Calu3 (cell line): ENCODE results near the gene TAS1R2. TPM values are rescaled to one million over a fixed set of nuclear protein-coding genes. Genes with fewer than 3 reads are reported as not detected.

Source experiments
- BruUV-seq: library from RNA; stranded (reverse); fragments of 400-500 nt; replicated peaks from 2 replicates; lab custom pipeline; 2021; lab: Mats Ljungman, UMichigan
- CTCF ChIA-PET: fragments of 300-600 bp; sonication (Branson Sonifier 250); formaldehyde crosslinking; loops from one replicate; lab custom pipeline; 2022; ENCODE audit warnings: antibody characterized with exemption; lab: Charles Lee
- DNase-seq: peaks from one replicate; pipeline ENCODE4 v3.0.0; 2022
- H3K27ac Mint-ChIP-seq: one replicate; pipeline ENCODE4 v1.8.0; 2022; ENCODE audit warnings: mixed read lengths; ENCODE audit not compliant: unreplicated experiment
- H3K27me3 Mint-ChIP-seq: one replicate; pipeline ENCODE4 v1.8.0; 2022; ENCODE audit warnings: mixed read lengths; ENCODE audit not compliant: unreplicated experiment
- H3K36me3 Mint-ChIP-seq: one replicate; pipeline ENCODE4 v1.8.0; 2022; ENCODE audit warnings: mild to moderate bottlenecking, moderate library complexity, mixed read lengths; ENCODE audit not compliant: insufficient read depth, unreplicated experiment
- H3K4me1 Mint-ChIP-seq: one replicate; pipeline ENCODE4 v1.8.0; 2022; ENCODE audit warnings: mild to moderate bottlenecking, low read depth, mixed read lengths; ENCODE audit not compliant: unreplicated experiment
- H3K4me3 Mint-ChIP-seq: one replicate; pipeline ENCODE4 v1.8.0; 2022; ENCODE audit warnings: mild to moderate bottlenecking, low read depth, moderate library complexity, mixed read lengths; ENCODE audit not compliant: unreplicated experiment
- H3K9me3 Mint-ChIP-seq: one replicate; pipeline ENCODE4 v1.8.0; 2022; ENCODE audit warnings: low read depth, mixed read lengths; ENCODE audit not compliant: unreplicated experiment
- intact Hi-C: fragments of 100-400 bp; cut with micrococcal nuclease; formaldehyde crosslinking; loops from one replicate; pipeline ENCODE4 v1.10.0; 2022; ENCODE audit not compliant: unreplicated experiment
- total RNA-seq: library from RNA; stranded (reverse); gene quantifications from 2 replicates; pipeline ENCODE4 v1.2.3, GENCODE V29; 2022
- TF ChIP-seq, protein P1 (sequence below): fragments of 200-600 bp; IDR thresholded peaks from one replicate; pipeline ENCODE4 v1.8.0; 2022; ENCODE audit warnings: antibody characterized with exemption; ENCODE audit not compliant: unreplicated experiment

TAS1R2 gene
- total RNA-seq, 1 experiment from 2014 or later, result not detected

DNA sequence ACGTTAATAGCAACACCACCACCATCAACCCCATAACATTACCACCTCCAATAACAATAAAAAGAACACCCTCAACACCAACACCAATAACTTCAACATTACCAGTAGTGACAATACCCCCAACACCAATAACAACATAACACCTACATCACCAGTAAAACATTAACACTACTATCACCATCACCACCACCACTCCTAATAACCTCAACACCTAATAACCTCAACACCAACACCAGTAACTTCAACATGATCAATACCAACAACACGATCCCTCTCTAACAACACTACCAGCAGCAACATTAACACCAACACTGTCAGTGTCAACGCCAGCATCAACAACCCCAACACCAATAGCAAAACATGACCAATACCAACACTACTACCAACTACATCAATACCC is 57.2 kb downstream of the TAS1R2 start:
- Mint-ChIP-seq H3K9me3 (no peaks in the 10 kb centered on the region), H3K4me3 (no peak overlapping the region), H3K27me3 (peaks cover 42% of the 10 kb centered on the region), H3K36me3 (peaks cover 5% of the 10 kb centered on the region), H3K27ac (no peak overlapping the region), H3K4me1 (no peaks in the 10 kb centered on the region)
- DNase-seq, result no peak
- TF ChIP-seq, protein P1, sequence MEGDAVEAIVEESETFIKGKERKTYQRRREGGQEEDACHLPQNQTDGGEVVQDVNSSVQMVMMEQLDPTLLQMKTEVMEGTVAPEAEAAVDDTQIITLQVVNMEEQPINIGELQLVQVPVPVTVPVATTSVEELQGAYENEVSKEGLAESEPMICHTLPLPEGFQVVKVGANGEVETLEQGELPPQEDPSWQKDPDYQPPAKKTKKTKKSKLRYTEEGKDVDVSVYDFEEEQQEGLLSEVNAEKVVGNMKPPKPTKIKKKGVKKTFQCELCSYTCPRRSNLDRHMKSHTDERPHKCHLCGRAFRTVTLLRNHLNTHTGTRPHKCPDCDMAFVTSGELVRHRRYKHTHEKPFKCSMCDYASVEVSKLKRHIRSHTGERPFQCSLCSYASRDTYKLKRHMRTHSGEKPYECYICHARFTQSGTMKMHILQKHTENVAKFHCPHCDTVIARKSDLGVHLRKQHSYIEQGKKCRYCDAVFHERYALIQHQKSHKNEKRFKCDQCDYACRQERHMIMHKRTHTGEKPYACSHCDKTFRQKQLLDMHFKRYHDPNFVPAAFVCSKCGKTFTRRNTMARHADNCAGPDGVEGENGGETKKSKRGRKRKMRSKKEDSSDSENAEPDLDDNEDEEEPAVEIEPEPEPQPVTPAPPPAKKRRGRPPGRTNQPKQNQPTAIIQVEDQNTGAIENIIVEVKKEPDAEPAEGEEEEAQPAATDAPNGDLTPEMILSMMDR, result no peak
- intact Hi-C loops, result no loop called here
- CTCF ChIA-PET, result no interaction called here
- no TSS peak for BruUV-seq

DNA sequence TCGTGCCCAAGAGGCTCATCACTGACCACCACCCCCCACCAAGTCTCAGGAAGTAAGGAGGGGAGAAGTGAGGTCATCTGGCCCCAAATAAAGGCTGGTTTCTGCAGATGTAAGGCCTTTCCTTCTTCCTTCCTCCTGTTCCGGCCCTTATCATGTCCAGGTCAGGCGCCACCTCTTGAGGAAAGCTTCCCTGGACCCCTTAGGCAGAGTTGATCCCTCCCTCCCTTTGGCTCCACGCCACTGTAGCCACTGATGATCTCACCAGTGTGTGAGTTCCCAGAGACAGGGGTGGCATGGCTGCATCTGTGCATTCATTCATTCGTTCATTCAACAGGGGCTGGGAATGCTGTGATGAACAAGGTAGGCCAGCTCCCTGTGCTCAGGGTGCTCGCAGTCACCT is 59.2 kb downstream of the TAS1R2 start:
- H3K27me3 Mint-ChIP-seq, result peaks cover 60% of the 10 kb centered on the region
- no peaks in the 10 kb centered on the region for H3K4me1 Mint-ChIP-seq
- CTCF ChIA-PET, result no interaction called here
- no peak overlapping the region for H3K4me3 Mint-ChIP-seq
- no peaks in the 10 kb centered on the region for H3K9me3 Mint-ChIP-seq
- no TSS peak for BruUV-seq
- no peak overlapping the region for H3K27ac Mint-ChIP-seq
- no peak for DNase-seq
- intact Hi-C loops, result no loop called here
- TF ChIP-seq, protein P1, result no peak
- H3K36me3 Mint-ChIP-seq, result peaks cover 5% of the 10 kb centered on the region

- no peaks in the 10 kb centered on the region for H3K4me1 Mint-ChIP-seq
- no peak overlapping the region for H3K4me3 Mint-ChIP-seq
- no peak for DNase-seq
- intact Hi-C loops, result no loop called here
- H3K27me3 Mint-ChIP-seq, result peaks cover 60% of the 10 kb centered on the region
- TF ChIP-seq, protein P1, result no peak
- no peak overlapping the region for H3K27ac Mint-ChIP-seq
- no peaks in the 10 kb centered on the region for H3K9me3 Mint-ChIP-seq
- H3K36me3 Mint-ChIP-seq, result peaks cover 5% of the 10 kb centered on the region
- no TSS peak for BruUV-seq
- CTCF ChIA-PET, result no interaction called here
Observed at GRCh38 chr1:18799454-18799853, 60.0 kb downstream of the TAS1R2 start.

DNA sequence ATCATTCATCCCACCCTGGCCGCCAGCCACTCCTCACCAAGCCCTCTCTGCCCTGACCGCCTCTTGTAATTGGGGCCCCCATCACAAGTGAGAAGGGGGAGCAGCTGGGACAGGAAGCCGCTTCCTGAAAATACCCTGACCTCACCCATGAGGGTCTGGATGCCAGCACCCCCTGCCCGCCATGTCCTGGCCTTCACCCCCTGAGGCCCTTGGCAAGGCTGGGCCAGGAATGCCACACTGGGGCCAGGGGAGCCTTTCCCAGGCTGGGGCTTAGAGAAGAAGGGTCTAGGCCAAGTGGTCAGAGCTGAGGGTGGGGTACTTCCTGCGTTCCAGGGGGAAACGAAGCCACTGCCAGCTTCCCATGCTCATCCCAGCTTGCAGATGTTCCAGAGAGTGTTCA is 60.5 kb downstream of the TAS1R2 start:
- intact Hi-C loops, result no loop called here
- H3K27me3 Mint-ChIP-seq, result peaks cover 60% of the 10 kb centered on the region
- CTCF ChIA-PET, result no interaction called here
- no peaks in the 10 kb centered on the region for H3K9me3 Mint-ChIP-seq
- DNase-seq, result no peak
- no peak overlapping the region for H3K27ac Mint-ChIP-seq
- no TSS peak for BruUV-seq
- TF ChIP-seq, protein P1, result no peak
- no peak overlapping the region for H3K4me3 Mint-ChIP-seq
- no peaks in the 10 kb centered on the region for H3K4me1 Mint-ChIP-seq
- peaks cover 5% of the 10 kb centered on the region for H3K36me3 Mint-ChIP-seq
